ENCODE results near the gene MAP7.

GRCh38 chr6:136315594-136315993 lies 234.6 kb downstream of the MAP7 start:
- TF ChIP-seq CTCF (IDR thresholded peaks at IDR 0.05; ENCODE audit: low read depth, low read length) (no peak), POLR2A (IDR thresholded peaks at IDR 0.05; ENCODE audit: extremely low read depth, insufficient read length) (no peak), MAX (IDR thresholded peaks at IDR 0.05; ENCODE audit: low read depth, low read length) (no peak)

Data from NB4 (cell line).